Kidney epithelial cell (primary cell): ENCODE results near the gene ADK. TPM values are rescaled to one million over a fixed set of nuclear protein-coding genes. Genes with fewer than 3 reads are reported as not detected.

Experiments used
- DNase-seq: peaks from one replicate; pipeline ENCODE4 v3.0.0-alpha.2; 2010; ENCODE audit warnings: low read depth
- H3K27me3 ChIP-seq: 2 replicates; pipeline ENCODE4 v1.6.0; 2011; ENCODE audit warnings: low read length; ENCODE audit not compliant: control insufficient read depth, insufficient read depth
- H3K36me3 ChIP-seq: 2 replicates; pipeline ENCODE4 v1.5.1; 2011; ENCODE audit warnings: low read length; ENCODE audit not compliant: control insufficient read depth, insufficient read depth
- H3K4me3 ChIP-seq: 2 replicates; pipeline ENCODE4 v1.5.1; 2011; ENCODE audit warnings: low read depth, mild to moderate bottlenecking, control low read depth, low read length
- CTCF ChIP-seq: IDR thresholded peaks from 2 replicates; pipeline ENCODE4 v1.5.1; 2011; ENCODE audit warnings: mild to moderate bottlenecking, moderate library complexity, low read length, control low read depth, inconsistent platforms; ENCODE audit not compliant: insufficient read depth, poor library complexity, severe bottlenecking
- total RNA-seq: library from RNA; depleted of rRNA; stranded (reverse); fragments of >200 nt; gene quantifications from 2 replicates; pipeline ENCODE4 v1.2.3, GENCODE V29; 2015

ADK gene
- total RNA-seq, 1 donor from 2014 or later, result 43.6 TPM

GRCh38 chr10:74223755-74224529, 72.9 kb downstream of the ADK start:
- Histone ChIP-seq H3K4me3 (no peak overlapping the region), H3K27me3 (no peaks in the 10 kb centered on the region), H3K36me3 (no peaks in the 10 kb centered on the region)
- DNase-seq, result peak; percentile 52
- no peak for TF ChIP-seq CTCF

- peak; percentile 25 for DNase-seq
- no peaks in the 10 kb centered on the region for H3K27me3 ChIP-seq
- no peak overlapping the region for H3K4me3 ChIP-seq
- no peaks in the 10 kb centered on the region for H3K36me3 ChIP-seq
- no peak for TF ChIP-seq CTCF
These were observed 76.8 kb downstream of the ADK start for GRCh38 chr10:74227697-74228424.

GRCh38 chr10:74231375-74231774, 80.4 kb downstream of the ADK start:
- Histone ChIP-seq H3K4me3 (no peak overlapping the region), H3K36me3 (no peaks in the 10 kb centered on the region), H3K27me3 (no peaks in the 10 kb centered on the region)
- no peak for TF ChIP-seq CTCF
- peak; percentile 26 for DNase-seq

GRCh38 chr10:74233281-74233680, 82.3 kb downstream of the ADK start:
- no peaks in the 10 kb centered on the region for H3K36me3 ChIP-seq
- TF ChIP-seq CTCF, result no peak
- DNase-seq, result no peak

GRCh38 chr10:74234569-74234968, 83.5 kb downstream of the ADK start:
- Histone ChIP-seq H3K36me3 (no peaks in the 10 kb centered on the region), H3K4me3 (no peak overlapping the region), H3K27me3 (no peaks in the 10 kb centered on the region)
- DNase-seq, result no peak
- no peak for TF ChIP-seq CTCF

More at GRCh38 chr10:74233281-74233680, 82.3 kb downstream of the ADK start:
- no peaks in the 10 kb centered on the region for H3K27me3 ChIP-seq
- H3K4me3 ChIP-seq, result no peak overlapping the region
